Right cardiac atrium (tissue), 5 donors: ENCODE results near the gene MAFF. TPM values are rescaled to one million over a fixed set of nuclear protein-coding genes. Genes with fewer than 3 reads are reported as not detected.

Source experiments
- ATAC-seq, 2 donors: fragments of 200-7000 bp; cut with Tn5 transposase; one replicate each; pipeline versions ENCODE4 v1.8.0 to v1.9.1; 2020; ENCODE audit warnings: moderate library complexity in 2 of 2, mild to moderate bottlenecking in 1 of 2
- DNase-seq, 3 donors: peaks; one replicate each; pipeline ENCODE4 v3.0.0-alpha.2; 2020
- H3K27ac ChIP-seq: one replicate; pipeline ENCODE4 v1.5.1; 2013; ENCODE audit warnings: mild to moderate bottlenecking, low read length, control low read depth, moderate library complexity
- H3K27me3 ChIP-seq: one replicate; pipeline ENCODE4 v1.6.1; 2013; ENCODE audit not compliant: control insufficient read depth, insufficient read depth
- H3K4me1 ChIP-seq: one replicate; pipeline ENCODE4 v1.6.1; 2013; ENCODE audit warnings: low read length; ENCODE audit not compliant: control insufficient read depth, insufficient read depth
- H3K4me3 ChIP-seq: one replicate; pipeline ENCODE4 v1.5.1; 2013; ENCODE audit warnings: low read length, control low read depth
- H3K9me3 ChIP-seq: one replicate; pipeline ENCODE4 v1.6.1; 2013; ENCODE audit warnings: low read length; ENCODE audit not compliant: control insufficient read depth
- WGBS: extraction: QIAGEN DNeasy Blood & Tissue Kit; methylation state at CpG from one replicate; pipeline ENCODE4 v1.1.7; 2013; 5-methylcytosine and 5-hydroxymethylcytosine counted together
- intact Hi-C, 4 donors: fragments of 100-400 bp; cut with DNase I; formaldehyde crosslinking; loops; one replicate each; pipeline versions ENCODE4 v1.11.0 to v1.14.0; 2022 to 2023
- polyA plus RNA-seq: library from polyadenylated mRNA; stranded (reverse); fragments of 200-250 nt; gene quantifications from one replicate; pipeline ENCODE4 v1.2.3, GENCODE V29; 2013
- total RNA-seq, 4 donors: library from RNA; stranded (reverse); fragmentation: NEBNext Ultra II Directional; extraction: Animal tissue kit (Norgen Biotek cat#: 25700); gene quantifications; one replicate each; pipeline ENCODE4 v1.2.1, GENCODE V29; 2021
- donor health status: healthy with polysubstance abuse.
- donor health status: DM: no; HTN: yes; CAD: no.
- donor health status: DM: no; HTN: no; CAD: no.
- donor health status: DM: no; HTN: yes; CAD: no; lungs with severe emphysema.
- donor health status: DM: yes; HTN: yes; CAD: no.

The MAFF gene
- total and polyA plus RNA-seq, 5 donors: 4.8 to 20.5 (median 7.2) TPM

DNA sequence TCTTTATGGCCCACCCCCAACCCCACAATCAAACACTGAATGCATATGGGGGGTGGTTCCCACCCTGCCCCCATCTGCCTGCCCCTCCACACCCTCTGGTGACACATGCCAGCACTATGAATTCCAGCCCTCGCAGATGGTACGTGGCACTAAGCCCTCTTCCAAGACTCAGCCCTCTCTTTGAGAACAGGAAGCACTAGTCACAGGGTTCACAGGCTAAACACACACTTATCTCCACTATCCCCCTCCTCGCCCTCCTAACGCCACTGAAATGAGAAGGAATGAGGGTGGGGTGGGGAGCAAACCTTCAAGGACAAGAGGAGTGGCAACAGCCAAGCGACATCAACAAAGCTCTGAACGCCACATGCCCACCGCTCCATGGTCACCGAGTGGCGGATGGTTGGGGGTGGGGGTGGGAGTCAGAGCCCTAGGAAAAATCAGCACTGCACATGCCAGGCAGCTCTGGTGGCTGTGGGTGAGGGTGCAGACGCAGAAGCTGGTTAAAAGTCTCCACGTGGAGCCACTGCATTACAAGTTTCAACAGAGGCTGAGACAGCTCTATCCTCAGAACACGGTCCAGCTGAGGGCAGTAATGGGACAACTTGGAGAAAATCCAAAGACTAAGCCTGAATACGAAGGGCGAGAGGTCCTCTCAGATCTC is 37.4 kb downstream of the MAFF start:
- ATAC-seq: peak; percentile 70 to 82
- Histone ChIP-seq H3K27ac (peak overlapping the region; percentile 40), H3K4me1 (peaks cover 4% of the 10 kb centered on the region), H3K9me3 (no peaks in the 10 kb centered on the region), H3K4me3 (no peak overlapping the region), H3K27me3 (no peaks in the 10 kb centered on the region)
- 33% methylated on average over 14 of the region's 14 CpGs for WGBS
- peak in 2 of 3 donors; percentile 50 to 56 for DNase-seq
- intact Hi-C loops: loop anchor here in 1 of 4 donors (10.0 kb wide), 1 partner anchor 124 kb away; the partner anchor contains the start of gene BAIAP2L2

DNA sequence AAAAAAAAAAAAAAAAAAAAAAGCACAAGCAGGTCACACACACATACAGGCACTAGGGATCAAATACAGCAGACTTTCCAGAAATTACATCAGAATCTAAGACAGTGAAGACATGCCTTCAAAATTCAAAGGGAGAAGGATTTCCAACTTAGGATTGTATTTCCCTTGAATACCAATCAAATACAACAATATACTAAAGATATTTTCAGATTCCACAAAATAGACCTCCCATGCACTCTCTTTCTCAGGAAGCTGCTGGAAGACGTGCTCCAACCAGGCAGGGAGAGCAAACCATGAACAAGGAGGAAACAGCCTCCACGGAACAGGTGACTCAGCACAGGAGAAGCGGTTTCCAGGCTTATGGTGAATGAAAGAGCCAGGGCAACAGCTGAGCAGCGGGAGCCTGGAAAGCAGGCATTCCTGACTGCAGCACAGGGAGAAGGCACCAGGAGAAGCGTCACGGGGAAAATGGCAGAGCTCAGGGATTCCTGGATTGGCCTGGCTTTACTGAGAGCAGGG is 39.0 kb downstream of the MAFF start:
- 77% methylated on average over 6 of the region's 6 CpGs for WGBS
- Histone ChIP-seq H3K27ac (no peak overlapping the region), H3K4me1 (peaks cover 4% of the 10 kb centered on the region), H3K4me3 (no peak overlapping the region), H3K27me3 (no peaks in the 10 kb centered on the region), H3K9me3 (no peaks in the 10 kb centered on the region)
- DNase-seq: no peak
- intact Hi-C loops: no loop called here
- ATAC-seq: peak in 1 of 2 donors; percentile 12

DNA sequence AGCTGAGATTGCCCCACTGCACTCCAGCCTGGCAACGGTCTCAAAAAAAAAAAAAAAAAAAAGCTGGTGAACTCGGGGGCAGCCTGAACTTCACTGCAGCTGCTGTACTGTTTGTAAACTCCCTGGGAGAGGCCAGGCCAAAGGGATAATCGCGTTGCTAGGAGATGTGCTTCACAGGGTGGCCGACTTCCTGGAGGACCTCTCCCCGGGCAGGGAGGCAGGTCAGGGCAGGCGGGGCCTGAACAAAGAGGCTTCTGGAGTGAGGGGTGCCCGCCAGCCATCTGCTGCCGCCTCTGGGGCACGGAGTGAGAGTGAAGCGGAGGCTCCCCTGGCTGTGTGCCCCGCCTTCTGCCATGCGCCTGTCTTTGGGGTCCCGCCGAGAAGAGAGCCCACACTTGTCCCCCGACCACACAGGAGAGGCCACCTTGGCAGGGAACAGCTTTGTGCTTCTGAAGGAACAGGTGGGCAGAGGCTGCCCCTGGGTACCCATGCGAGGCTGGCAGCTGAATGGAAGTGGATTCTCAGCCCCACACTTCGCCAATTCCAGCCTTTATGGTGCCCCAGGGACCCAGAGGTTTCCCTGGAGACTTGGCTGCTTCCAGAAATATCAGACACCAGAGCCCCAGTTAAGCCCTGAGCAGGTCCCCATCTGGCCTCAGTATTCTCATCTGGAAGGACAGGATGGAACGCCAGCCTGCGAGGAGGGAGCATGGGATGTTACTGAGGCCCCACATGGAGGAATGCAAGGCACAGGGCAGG is 41.4 kb downstream of the MAFF start:
- H3K27ac ChIP-seq: peak overlapping the region; percentile 20
- peak; percentile 28 to 43 for ATAC-seq
- no peaks in the 10 kb centered on the region for H3K9me3 ChIP-seq
- intact Hi-C loops: no loop called here
- peaks cover 9% of the 10 kb centered on the region for H3K4me1 ChIP-seq
- H3K27me3 ChIP-seq: no peaks in the 10 kb centered on the region
- WGBS: 59% methylated on average over 20 of the region's 20 CpGs
- peak; percentile 60 to 80 (median 75) for DNase-seq
- H3K4me3 ChIP-seq: no peak overlapping the region

DNA sequence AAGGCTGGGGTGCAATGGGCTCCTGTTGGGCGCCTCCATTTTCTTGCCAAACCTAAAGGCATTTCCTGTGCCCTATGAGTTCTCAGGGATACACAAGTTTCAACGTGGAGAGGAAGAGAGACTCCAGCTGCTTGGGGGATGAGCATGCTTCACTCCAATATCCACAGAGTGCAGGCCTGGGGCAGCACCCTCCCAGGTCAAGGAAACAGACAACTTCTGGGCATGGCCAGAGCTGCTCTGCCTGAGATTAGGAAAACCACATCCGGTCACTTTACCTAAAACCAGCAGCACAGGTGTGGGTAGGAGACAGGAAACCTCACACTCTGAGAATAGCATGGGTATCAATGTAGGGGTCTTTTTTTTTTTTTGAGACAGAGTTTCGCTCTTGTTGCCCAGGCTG is 42.3 kb downstream of the MAFF start:
- no peak for ATAC-seq
- H3K27me3 ChIP-seq: no peaks in the 10 kb centered on the region
- intact Hi-C loops: no loop called here

DNA sequence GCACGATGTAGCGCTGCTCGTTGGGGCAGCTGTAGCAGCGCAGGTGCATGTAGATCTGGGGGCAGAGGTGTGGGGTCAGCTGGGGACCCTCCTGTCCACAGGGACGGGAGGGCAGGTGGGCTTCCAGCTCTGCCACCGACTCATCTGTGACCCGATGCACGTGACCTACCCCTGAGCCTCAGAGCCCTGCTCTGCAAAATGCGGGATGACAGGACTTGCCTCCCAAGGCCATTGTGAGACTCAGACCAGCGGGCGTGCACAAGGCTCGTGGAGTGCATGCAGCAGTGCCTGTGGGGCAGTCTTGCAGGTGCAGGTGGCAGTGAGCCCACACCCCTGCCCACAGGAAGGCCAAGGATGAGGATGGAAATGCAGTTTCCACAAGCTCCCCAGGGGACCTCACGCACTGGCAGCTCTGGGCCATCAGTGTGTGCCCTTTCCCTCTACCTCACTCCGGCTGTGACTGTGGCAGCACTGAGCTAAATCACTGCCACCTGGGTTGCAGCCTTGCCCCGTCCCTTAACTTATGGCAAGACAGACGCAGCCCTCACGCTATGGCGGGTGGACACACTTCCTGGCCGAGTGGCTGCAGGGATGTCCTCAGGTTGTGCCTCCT is 44.4 kb downstream of the MAFF start:
- peak in 1 of 2 donors; percentile 2 for ATAC-seq
- DNase-seq: no peak
- Histone ChIP-seq H3K4me1 (peaks cover 16% of the 10 kb centered on the region), H3K9me3 (no peaks in the 10 kb centered on the region), H3K4me3 (no peak overlapping the region), H3K27ac (no peak overlapping the region), H3K27me3 (no peaks in the 10 kb centered on the region)
- intact Hi-C loops: no loop called here
- WGBS: 72% methylated on average over 19 of the region's 19 CpGs

More for the DNA sequence above, 42.3 kb downstream of the MAFF start:
- Histone ChIP-seq H3K4me3 (no peak overlapping the region), H3K27ac (no peak overlapping the region), H3K4me1 (peaks cover 8% of the 10 kb centered on the region), H3K9me3 (no peaks in the 10 kb centered on the region)
- no peak for DNase-seq
- WGBS: 75% methylated on average over 4 of the region's 4 CpGs

DNA sequence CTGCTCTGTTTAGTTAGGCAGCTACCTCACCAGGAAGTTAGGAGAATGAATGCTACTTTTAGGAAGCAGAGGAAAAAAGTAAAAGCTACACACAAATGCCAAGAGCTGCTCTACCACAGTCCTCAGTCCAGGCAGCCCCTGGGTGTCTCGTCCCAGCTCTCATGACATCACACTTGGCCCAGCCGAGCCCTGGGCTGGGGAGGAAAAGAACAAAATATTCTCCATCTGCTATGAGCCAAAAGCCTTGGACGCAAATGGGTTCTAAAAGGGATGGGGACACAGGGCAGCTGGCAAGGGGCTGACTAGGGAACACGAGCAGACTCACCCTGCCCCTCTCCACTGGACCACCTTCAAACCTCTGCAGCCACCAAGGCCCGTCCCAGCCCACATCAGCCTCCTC is 44.9 kb downstream of the MAFF start:
- no peak overlapping the region for H3K4me3 ChIP-seq
- intact Hi-C loops: no loop called here
- WGBS: 50% methylated on average over 5 of the region's 5 CpGs
- peaks cover 20% of the 10 kb centered on the region for H3K4me1 ChIP-seq
- H3K27ac ChIP-seq: peak overlapping the region; percentile 78
- H3K9me3 ChIP-seq: no peaks in the 10 kb centered on the region
- no peaks in the 10 kb centered on the region for H3K27me3 ChIP-seq
- peak; percentile 73 to 88 for ATAC-seq
- DNase-seq: peak; percentile 83 to 93 (median 90)

DNA sequence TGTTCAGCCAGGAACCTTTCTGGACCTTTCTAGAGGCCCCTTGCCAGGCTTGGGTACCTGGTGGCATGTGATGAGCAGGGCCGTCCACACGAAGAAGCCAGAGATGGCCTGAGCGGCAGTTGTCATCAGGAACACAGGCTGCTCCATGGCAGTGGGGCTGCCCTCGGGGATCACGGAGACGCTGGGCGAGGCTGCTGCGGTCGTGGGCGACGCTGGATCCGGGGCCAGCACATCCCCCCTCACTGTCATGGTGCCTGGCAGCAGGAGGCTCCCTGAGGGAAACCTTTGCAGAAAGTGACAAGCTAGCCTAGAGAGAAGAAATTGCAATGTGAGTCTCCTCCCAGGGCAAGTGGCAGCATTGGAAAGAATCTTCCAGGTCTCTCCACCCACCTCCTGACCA is 45.9 kb downstream of the MAFF start:
- H3K4me1 ChIP-seq: peaks cover 22% of the 10 kb centered on the region
- DNase-seq (no peak), ATAC-seq (no peak)
- no peaks in the 10 kb centered on the region for H3K27me3 ChIP-seq
- intact Hi-C loops: no loop called here
- H3K27ac ChIP-seq: no peak overlapping the region
- no peak overlapping the region for H3K4me3 ChIP-seq
- H3K9me3 ChIP-seq: no peaks in the 10 kb centered on the region
- WGBS: 84% methylated on average over 12 of the region's 12 CpGs

DNA sequence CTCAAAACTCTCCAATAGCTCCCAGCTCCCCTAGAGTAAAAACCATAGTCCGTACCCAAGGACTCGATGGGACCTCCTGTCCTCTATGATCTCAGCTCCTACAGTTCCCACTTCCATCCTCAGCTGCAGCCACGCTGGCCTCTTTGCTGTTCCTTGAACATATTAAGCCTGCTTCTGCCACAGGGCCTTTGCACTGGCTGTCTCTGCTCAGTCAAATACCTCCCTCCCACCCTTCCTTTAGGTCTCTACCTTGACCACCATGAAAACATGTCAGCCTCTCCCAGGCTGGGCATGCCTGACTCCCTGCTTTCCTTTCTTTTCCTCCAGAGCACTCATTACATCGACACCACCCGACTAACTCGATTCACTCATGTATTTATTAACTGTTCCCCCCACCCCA is 46.5 kb downstream of the MAFF start:
- Histone ChIP-seq H3K4me1 (peaks cover 22% of the 10 kb centered on the region), H3K9me3 (no peaks in the 10 kb centered on the region), H3K27me3 (no peaks in the 10 kb centered on the region), H3K4me3 (no peak overlapping the region), H3K27ac (no peak overlapping the region)
- DNase-seq: no peak
- intact Hi-C loops: no loop called here
- ATAC-seq: no peak
- WGBS: 95% methylated on average over 6 of the region's 6 CpGs

DNA sequence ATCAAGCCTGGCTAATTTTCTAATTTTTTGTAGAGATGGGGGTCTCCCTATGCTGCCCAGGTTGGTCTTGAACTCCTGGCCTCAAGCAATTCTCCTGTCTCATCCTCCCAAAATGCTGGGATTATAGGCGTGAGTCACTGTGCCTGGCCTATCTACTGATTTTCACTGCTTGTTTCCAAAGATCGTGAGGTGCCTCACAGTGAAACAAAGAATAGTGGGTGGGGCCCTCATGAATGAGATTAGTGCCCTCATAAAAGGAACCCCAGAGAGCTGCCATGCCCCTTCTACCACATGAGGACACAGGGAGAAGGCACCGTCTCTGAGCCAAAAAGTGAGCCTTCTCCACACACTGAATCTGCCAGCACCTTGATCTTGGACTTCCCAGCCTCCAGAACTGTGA is 47.5 kb downstream of the MAFF start:
- DNase-seq (no peak), ATAC-seq (no peak)
- no peak overlapping the region for H3K4me3 ChIP-seq
- intact Hi-C loops: no loop called here
- H3K27me3 ChIP-seq: no peaks in the 10 kb centered on the region
- H3K27ac ChIP-seq: no peak overlapping the region
- peaks cover 22% of the 10 kb centered on the region for H3K4me1 ChIP-seq
- H3K9me3 ChIP-seq: no peaks in the 10 kb centered on the region
- 95% methylated on average over 3 of the region's 3 CpGs for WGBS

DNA sequence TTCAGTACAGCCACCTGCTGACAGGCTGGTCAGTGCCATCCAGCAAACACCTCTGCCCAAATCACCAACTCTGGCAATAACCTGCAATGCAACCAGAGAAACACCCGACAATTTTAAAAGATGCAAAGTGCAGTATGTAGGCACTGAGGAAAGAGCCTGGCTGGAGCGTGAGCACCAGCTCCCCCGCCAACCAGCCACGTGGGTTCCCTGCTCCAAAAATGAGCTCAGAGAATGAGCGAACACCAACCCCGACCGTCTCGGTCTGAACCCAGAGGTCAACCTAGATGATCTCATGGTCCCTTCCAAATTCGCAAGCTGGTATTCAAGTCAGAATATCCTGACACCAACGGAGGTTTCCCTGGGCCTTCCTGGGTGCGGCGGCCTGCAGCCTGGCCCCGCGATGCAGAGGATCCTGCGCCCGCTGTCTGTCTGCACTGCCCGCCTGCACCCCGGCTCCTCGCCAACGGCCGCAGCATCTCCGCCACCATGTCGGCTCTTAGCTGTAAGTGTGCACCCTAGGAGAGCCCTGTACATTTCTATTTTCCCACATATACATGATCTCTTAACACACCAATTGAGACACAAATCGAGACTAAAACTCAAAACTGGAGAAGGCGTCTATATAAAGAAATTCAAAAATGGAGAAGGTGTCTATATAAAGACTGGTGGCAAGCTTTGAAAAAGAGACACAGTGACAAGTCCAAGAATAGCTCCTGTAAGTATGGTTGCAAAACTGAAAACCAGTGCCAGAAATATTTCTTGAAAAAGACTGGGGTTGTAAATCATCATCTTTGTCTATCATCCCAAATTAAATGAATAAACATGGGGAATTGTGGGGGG is 48.2 kb downstream of the MAFF start:
- DNase-seq: no peak
- no peak overlapping the region for H3K4me3 ChIP-seq
- intact Hi-C loops: no loop called here
- 88% methylated on average over 25 of the region's 25 CpGs for WGBS
- peaks cover 22% of the 10 kb centered on the region for H3K4me1 ChIP-seq
- H3K9me3 ChIP-seq: no peaks in the 10 kb centered on the region
- no peak overlapping the region for H3K27ac ChIP-seq
- no peaks in the 10 kb centered on the region for H3K27me3 ChIP-seq
- ATAC-seq: no peak
